ENCODE results near the gene PREX1. TPM values are rescaled to one million over a fixed set of nuclear protein-coding genes. Genes with fewer than 3 reads are reported as not detected.

The PREX1 gene
- polyA plus RNA-seq, 1 experiment, result 1.3 TPM

DNA sequence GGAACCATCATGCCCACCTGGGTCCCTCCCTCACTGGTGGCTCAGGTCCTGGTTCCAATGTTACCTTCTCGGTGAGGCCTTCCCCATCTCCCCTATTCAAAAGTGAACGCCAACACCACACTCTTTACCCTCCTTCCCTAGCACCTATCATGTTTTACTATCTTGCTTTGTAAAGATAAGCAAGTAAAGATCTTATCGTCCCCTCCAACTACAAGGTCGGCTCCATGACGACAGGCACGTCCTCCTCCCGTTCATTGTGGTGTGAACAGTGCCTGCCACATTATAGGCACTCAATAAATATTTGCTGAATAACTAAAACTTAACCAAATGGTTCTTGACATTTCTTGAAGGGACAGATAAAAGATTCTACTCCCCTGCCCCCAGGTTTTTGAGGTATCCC, 147.1 kb downstream of the PREX1 start:
- no peak overlapping the region for H3K4me3 ChIP-seq (ENCODE audit: low read depth, low read length)
- TF ChIP-seq, protein P1, sequence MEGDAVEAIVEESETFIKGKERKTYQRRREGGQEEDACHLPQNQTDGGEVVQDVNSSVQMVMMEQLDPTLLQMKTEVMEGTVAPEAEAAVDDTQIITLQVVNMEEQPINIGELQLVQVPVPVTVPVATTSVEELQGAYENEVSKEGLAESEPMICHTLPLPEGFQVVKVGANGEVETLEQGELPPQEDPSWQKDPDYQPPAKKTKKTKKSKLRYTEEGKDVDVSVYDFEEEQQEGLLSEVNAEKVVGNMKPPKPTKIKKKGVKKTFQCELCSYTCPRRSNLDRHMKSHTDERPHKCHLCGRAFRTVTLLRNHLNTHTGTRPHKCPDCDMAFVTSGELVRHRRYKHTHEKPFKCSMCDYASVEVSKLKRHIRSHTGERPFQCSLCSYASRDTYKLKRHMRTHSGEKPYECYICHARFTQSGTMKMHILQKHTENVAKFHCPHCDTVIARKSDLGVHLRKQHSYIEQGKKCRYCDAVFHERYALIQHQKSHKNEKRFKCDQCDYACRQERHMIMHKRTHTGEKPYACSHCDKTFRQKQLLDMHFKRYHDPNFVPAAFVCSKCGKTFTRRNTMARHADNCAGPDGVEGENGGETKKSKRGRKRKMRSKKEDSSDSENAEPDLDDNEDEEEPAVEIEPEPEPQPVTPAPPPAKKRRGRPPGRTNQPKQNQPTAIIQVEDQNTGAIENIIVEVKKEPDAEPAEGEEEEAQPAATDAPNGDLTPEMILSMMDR (IDR thresholded peaks at IDR 0.05; ENCODE audit: insufficient read depth, low read depth, low read length), result no peak
- CTCF ChIA-PET, result interaction anchor here (3.8 kb wide), 1 partner anchor 23 kb away, joined by 16 read pairs; no protein-coding TSS in a partner anchor

DNA sequence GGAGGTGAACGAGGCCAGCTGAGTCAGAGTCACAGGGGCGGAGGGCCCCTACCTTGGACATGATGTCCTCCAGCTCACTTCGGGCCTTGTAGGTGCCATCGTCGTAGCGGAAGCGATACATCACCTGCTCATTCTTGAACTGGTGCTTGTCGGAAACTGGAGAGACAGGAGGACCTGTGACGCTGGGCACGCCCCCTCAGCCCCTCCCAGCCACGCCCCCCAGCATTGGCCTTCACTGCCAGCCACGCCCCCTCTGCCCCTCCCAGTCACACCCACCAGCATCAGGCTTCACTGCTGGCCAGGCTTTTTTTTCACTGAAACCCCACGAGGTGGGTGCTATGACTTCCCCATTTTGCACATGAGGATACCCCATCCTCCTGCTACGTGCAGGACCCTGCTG, 148.2 kb downstream of the PREX1 start:
- DNase-seq (ENCODE audit: low read depth), result no peak
- no peak overlapping the region for H3K4me3 ChIP-seq (ENCODE audit: low read depth, low read length)
- ChIA-PET CTCF (interaction anchor here (0.7 kb wide), 1 partner anchor 19 kb away, joined by 3 read pairs; no protein-coding TSS in a partner anchor), POLR2A (no interaction called here)
- no peaks in the 10 kb centered on the region for H3K36me3 ChIP-seq (ENCODE audit: control insufficient read depth, insufficient read depth, low read length)
- H3K27me3 ChIP-seq (ENCODE audit: control insufficient read depth, insufficient read depth, low read length), result no peaks in the 10 kb centered on the region
- TF ChIP-seq, protein P1 (IDR thresholded peaks at IDR 0.05; ENCODE audit: insufficient read depth, low read depth, low read length), result no peak

More for the DNA sequence above, 147.1 kb downstream of the PREX1 start:
- H3K36me3 ChIP-seq (ENCODE audit: control insufficient read depth, insufficient read depth, low read length), result no peaks in the 10 kb centered on the region
- DNase-seq (ENCODE audit: low read depth), result no peak
- POLR2A ChIA-PET, result no interaction called here
- no peaks in the 10 kb centered on the region for H3K27me3 ChIP-seq (ENCODE audit: control insufficient read depth, insufficient read depth, low read length)

DNA sequence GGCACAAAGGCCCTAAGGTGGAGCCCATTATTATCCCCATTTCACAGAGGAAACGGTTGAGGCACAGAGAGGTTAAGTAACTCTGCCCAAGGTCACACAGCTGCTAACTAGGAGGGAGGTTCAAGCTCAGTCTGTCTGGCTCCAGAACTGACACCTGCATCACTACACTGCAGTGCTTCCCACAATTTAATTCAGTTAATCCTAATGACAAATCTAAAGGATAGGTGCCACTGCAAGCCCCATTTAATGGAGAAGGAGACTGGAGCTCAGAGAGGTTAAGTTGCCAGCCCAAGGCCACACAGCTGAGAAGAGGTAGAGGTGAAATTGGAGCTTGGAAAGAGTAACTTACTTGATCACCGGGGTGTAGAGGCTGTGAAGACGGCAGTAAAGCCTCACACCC, 148.8 kb downstream of the PREX1 start:
- DNase-seq (ENCODE audit: low read depth), result no peak
- no peaks in the 10 kb centered on the region for H3K36me3 ChIP-seq (ENCODE audit: control insufficient read depth, insufficient read depth, low read length)
- H3K27me3 ChIP-seq (ENCODE audit: control insufficient read depth, insufficient read depth, low read length), result no peaks in the 10 kb centered on the region
- no peak overlapping the region for H3K4me3 ChIP-seq (ENCODE audit: low read depth, low read length)
- ChIA-PET POLR2A (no interaction called here), CTCF (no interaction called here)
- TF ChIP-seq, protein P1 (IDR thresholded peaks at IDR 0.05; ENCODE audit: insufficient read depth, low read depth, low read length), result no peak

DNA sequence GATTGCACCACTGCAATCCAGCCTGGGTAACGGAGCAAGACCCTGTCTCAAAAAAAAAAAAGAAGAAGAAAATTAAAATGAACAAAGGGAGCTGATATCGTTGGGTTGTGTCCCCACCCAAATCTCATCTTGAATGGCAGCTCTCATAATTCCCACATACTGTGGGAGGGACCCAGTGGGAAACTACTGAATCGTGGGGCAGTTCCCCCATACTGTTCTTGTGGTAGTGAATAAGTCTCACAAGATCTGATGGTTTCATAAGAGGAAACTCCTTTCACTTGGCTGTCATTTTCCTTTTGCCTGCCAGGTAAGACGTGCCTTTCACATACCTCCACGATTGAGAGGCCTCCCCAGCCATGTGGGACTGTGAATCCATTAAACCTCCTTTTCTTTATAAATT, 149.4 kb downstream of the PREX1 start:
- Histone ChIP-seq H3K27me3 (ENCODE audit: control insufficient read depth, insufficient read depth, low read length) (no peaks in the 10 kb centered on the region), H3K36me3 (ENCODE audit: control insufficient read depth, insufficient read depth, low read length) (no peaks in the 10 kb centered on the region), H3K4me3 (ENCODE audit: low read depth, low read length) (no peak overlapping the region)
- ChIA-PET POLR2A (no interaction called here), CTCF (no interaction called here)
- DNase-seq (ENCODE audit: low read depth), result no peak
- TF ChIP-seq, protein P1 (IDR thresholded peaks at IDR 0.05; ENCODE audit: insufficient read depth, low read depth, low read length), result no peak

DNA sequence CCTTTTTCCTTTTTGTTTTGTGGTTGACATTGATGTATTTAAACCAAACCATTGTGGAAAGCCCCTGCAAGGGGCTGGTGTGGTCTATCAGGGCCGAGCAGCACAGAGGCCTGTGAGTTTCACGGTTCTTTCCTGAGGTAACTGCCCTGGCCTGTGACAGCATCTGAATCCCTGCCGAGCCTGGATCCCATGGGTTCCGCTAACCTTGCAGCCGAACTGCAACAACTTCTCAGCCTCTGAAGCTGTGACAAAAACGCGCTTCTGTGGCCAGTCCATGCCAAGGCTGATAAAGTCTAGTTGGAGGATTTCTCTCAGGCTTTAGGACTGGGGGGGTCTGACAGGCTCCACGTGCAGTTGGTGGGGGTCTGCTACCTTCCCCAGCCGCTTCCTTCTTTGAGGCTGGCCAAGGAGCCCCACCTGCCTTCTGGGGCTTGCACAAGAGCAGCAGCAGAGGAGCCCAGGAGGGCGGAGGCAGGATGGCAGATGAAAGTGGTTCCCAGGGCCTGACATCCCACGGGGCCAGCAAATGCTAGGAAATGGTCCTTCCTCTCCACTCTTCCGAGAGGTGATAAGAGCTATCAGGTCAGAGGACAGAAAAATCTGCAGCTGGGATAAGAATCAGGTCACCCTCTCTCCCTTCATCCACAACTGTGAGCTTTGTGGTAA, 150.9 kb downstream of the PREX1 start:
- TF ChIP-seq, protein P1 (IDR thresholded peaks at IDR 0.05; ENCODE audit: insufficient read depth, low read depth, low read length), result no peak
- ChIA-PET POLR2A (no interaction called here), CTCF (interaction anchor here (0.9 kb wide), 1 partner anchor 19 kb away, joined by 3 read pairs; no protein-coding TSS in a partner anchor)
- no peak overlapping the region for H3K4me3 ChIP-seq (ENCODE audit: low read depth, low read length)
- H3K27me3 ChIP-seq (ENCODE audit: control insufficient read depth, insufficient read depth, low read length), result no peaks in the 10 kb centered on the region
- no peaks in the 10 kb centered on the region for H3K36me3 ChIP-seq (ENCODE audit: control insufficient read depth, insufficient read depth, low read length)
- no peak for DNase-seq (ENCODE audit: low read depth)

Measured in BJ (cell line).